Ramos (cell line): ENCODE data around the gene DNPH1.

Experiments used
- in situ Hi-C: fragments of 300-500 bp; cut with MboI; formaldehyde crosslinking; loops from one replicate; pipeline ENCODE4 v1.14.3; 2022; ENCODE audit warnings: low sequenced_read_pairs; ENCODE audit not compliant: unreplicated experiment

Gene DNPH1

GRCh38 chr6:43219814-43220213 lies 9.5 kb downstream of the DNPH1 start:
- in situ Hi-C loops = no loop called here

- in situ Hi-C loops = no loop called here
Measured at GRCh38 chr6:43219119-43219518, 10.2 kb downstream of the DNPH1 start.

- in situ Hi-C loops = no loop called here
Measured at GRCh38 chr6:43217351-43217750, 11.9 kb downstream of the DNPH1 start.

- in situ Hi-C loops = no loop called here
Measured at GRCh38 chr6:43216200-43216599, 13.1 kb downstream of the DNPH1 start.

- in situ Hi-C loops = no loop called here
Measured at GRCh38 chr6:43215066-43215465, 14.2 kb downstream of the DNPH1 start.

- in situ Hi-C loops = no loop called here
Measured at GRCh38 chr6:43213431-43213830, 15.8 kb downstream of the DNPH1 start.

GRCh38 chr6:43211955-43212354 lies 17.3 kb downstream of the DNPH1 start:
- in situ Hi-C loops = no loop called here

- in situ Hi-C loops = no loop called here
Measured at GRCh38 chr6:43207286-43207685, 22.0 kb downstream of the DNPH1 start.

- in situ Hi-C loops = no loop called here
Measured at GRCh38 chr6:43205849-43206248, 23.4 kb downstream of the DNPH1 start.

GRCh38 chr6:43204271-43205105 lies 24.8 kb downstream of the DNPH1 start:
- in situ Hi-C loops = no loop called here

- in situ Hi-C loops = no loop called here
Measured at GRCh38 chr6:43203718-43204095, 25.6 kb downstream of the DNPH1 start.

- in situ Hi-C loops = no loop called here
Measured at GRCh38 chr6:43203029-43203717, 26.1 kb downstream of the DNPH1 start.

GRCh38 chr6:43202451-43202850 lies 26.8 kb downstream of the DNPH1 start:
- in situ Hi-C loops = no loop called here

- in situ Hi-C loops = no loop called here
Measured at GRCh38 chr6:43200541-43200940, 28.7 kb downstream of the DNPH1 start.

- in situ Hi-C loops = no loop called here
Measured at GRCh38 chr6:43199912-43200311, 29.4 kb downstream of the DNPH1 start.

GRCh38 chr6:43196337-43196736 lies 32.9 kb downstream of the DNPH1 start:
- in situ Hi-C loops = no loop called here

- in situ Hi-C loops = no loop called here
Measured at GRCh38 chr6:43193929-43194328, 35.4 kb downstream of the DNPH1 start.

GRCh38 chr6:43192911-43193310 lies 36.4 kb downstream of the DNPH1 start:
- in situ Hi-C loops = no loop called here

GRCh38 chr6:43189776-43190304 lies 39.4 kb downstream of the DNPH1 start:
- in situ Hi-C loops = no loop called here

GRCh38 chr6:43188426-43188825 lies 40.9 kb downstream of the DNPH1 start:
- in situ Hi-C loops = no loop called here

- in situ Hi-C loops = no loop called here
Measured at GRCh38 chr6:43187821-43188220, 41.5 kb downstream of the DNPH1 start.
